CD4-positive, alpha-beta memory T cell (primary cell): ENCODE measurements around the gene IL21R. TPM values are rescaled to one million over a fixed set of nuclear protein-coding genes. Genes with fewer than 3 reads are reported as not detected.

Experiments used
- CTCF ChIA-PET: fragments of 350-600 bp; sonication (Branson Sonifier 250); formaldehyde crosslinking; loops from one replicate; lab custom pipeline; 2021; ENCODE audit warnings: inconsistent platforms; ENCODE audit not compliant: partially characterized antibody; lab: Charles Lee
- POLR2A ChIA-PET: fragments of 350-600 bp; sonication (Branson Sonifier 250); formaldehyde crosslinking; loops from one replicate; lab custom pipeline; 2021; ENCODE audit not compliant: partially characterized antibody; lab: Charles Lee
- DNase-seq, 5 donors: peaks; one replicate each; pipeline versions ENCODE4 v3.0.0 to v3.0.0-alpha.2; 2020 to 2022; ENCODE audit warnings: mixed read lengths in 1 of 5
- H3K27ac ChIP-seq: one replicate; pipeline ENCODE4 v1.7.0; 2013; ENCODE audit warnings: low read depth, low read length
- H3K27me3 ChIP-seq: 2 replicates; pipeline ENCODE4 v1.7.0; 2013; ENCODE audit warnings: mild to moderate bottlenecking, low read length, moderate library complexity; ENCODE audit not compliant: insufficient read depth
- H3K36me3 ChIP-seq: 2 replicates; pipeline ENCODE4 v1.7.0; 2013; ENCODE audit warnings: mild to moderate bottlenecking, low read length, moderate library complexity; ENCODE audit not compliant: insufficient read depth
- H3K4me1 ChIP-seq: 2 replicates; pipeline ENCODE4 v1.7.0; 2013; ENCODE audit warnings: mild to moderate bottlenecking, low read length, moderate library complexity; ENCODE audit not compliant: insufficient read depth
- H3K4me3 ChIP-seq, 2 donors: one replicate each; pipeline ENCODE4 v1.7.0; 2013; ENCODE audit warnings: low read length in 2 of 2, mild to moderate bottlenecking in 1 of 2
- H3K9me3 ChIP-seq, 2 donors: one replicate each; pipeline ENCODE4 v1.7.0; 2013; ENCODE audit warnings: low read length in 2 of 2, control low read depth in 1 of 2; ENCODE audit not compliant: control insufficient read depth in 1 of 2
- H3K27ac Mint-ChIP-seq, 7 donors: one replicate each; pipeline ENCODE4 v1.8.0; 2020 to 2021; ENCODE audit warnings: mixed read lengths in 7 of 7, mild to moderate bottlenecking in 6 of 7, inconsistent platforms in 3 of 7, moderate library complexity in 3 of 7
- H3K27me3 Mint-ChIP-seq, 2 donors: one replicate each; pipeline ENCODE4 v1.8.0; 2020 to 2021; ENCODE audit warnings: mixed read lengths in 2 of 2
- H3K36me3 Mint-ChIP-seq, 2 donors: one replicate each; pipeline ENCODE4 v1.8.0; 2020 to 2021; ENCODE audit warnings: mixed read lengths in 2 of 2, inconsistent platforms in 1 of 2, mild to moderate bottlenecking in 1 of 2
- H3K4me1 Mint-ChIP-seq, 4 donors: one replicate each; pipeline ENCODE4 v1.8.0; 2020 to 2021; ENCODE audit warnings: mixed read lengths in 4 of 4, mild to moderate bottlenecking in 1 of 4
- H3K4me3 Mint-ChIP-seq, 8 donors: one replicate each; pipeline ENCODE4 v1.8.0; 2020 to 2021; ENCODE audit warnings: mixed read lengths in 8 of 8, mild to moderate bottlenecking in 7 of 8, moderate library complexity in 6 of 8, inconsistent platforms in 3 of 8
- H3K9me3 Mint-ChIP-seq, 8 donors: one replicate each; pipeline ENCODE4 v1.8.0; 2020 to 2021; ENCODE audit warnings: mixed read lengths in 8 of 8, mild to moderate bottlenecking in 5 of 8, inconsistent platforms in 3 of 8, moderate library complexity in 1 of 8
- intact Hi-C: fragments of 100-400 bp; cut with micrococcal nuclease; formaldehyde crosslinking; loops from one replicate; pipeline ENCODE4 v1.15.1; 2023
- polyA plus RNA-seq, 2 donors: library from polyadenylated mRNA; unstranded; fragments of 300-500 nt; fragmentation: Illumina TruSeq; gene quantifications; one replicate each; pipeline ENCODE4 v1.2.3, GENCODE V29; 2021
- total RNA-seq, 2 experiments: library from RNA; stranded (reverse); gene quantifications; one replicate each; pipeline ENCODE4 v1.2.3, GENCODE V29; 2021

The IL21R gene
- total and polyA plus RNA-seq, 4 experiments from 2014 or later, result 18.4 to 29.1 (median 28.3) TPM

- Histone ChIP-seq H3K4me3 (no peak overlapping the region), H3K27ac (peak overlapping the region; percentile 38), H3K4me1 (peaks cover 33% of the 10 kb centered on the region), H3K9me3 (peaks cover 5 to 8% of the 10 kb centered on the region in 2 donors), H3K36me3 (peaks cover 8% of the 10 kb centered on the region), H3K27me3 (no peaks in the 10 kb centered on the region)
- Mint-ChIP-seq H3K27ac (peak overlapping the region; percentile 62 to 93 (median 90)), H3K27me3 (no peaks in the 10 kb centered on the region), H3K36me3 (peaks cover 44 to 50% of the 10 kb centered on the region in 2 donors), H3K4me3 (peak overlapping the region in 2 of 8 donors; percentile 0 to 70), H3K4me1 (peaks cover 20 to 44% (median 31%) of the 10 kb centered on the region in 4 donors), H3K9me3 (peaks cover 0 to 20% (median 17%) of the 10 kb centered on the region in 8 donors)
- ChIA-PET POLR2A (interaction anchor here (1.1 to 2.0 kb wide), 7 partner anchors 10 to 223 kb away, joined by 3 to 10 read pairs (median 5); partner anchors contain the start of genes IL21R and KDM8), CTCF (no interaction called here)
- intact Hi-C loops, result loop anchor here (2.0 kb wide), 1 partner anchor 23 kb away; the partner anchor contains the start of gene IL21R
- no peak for DNase-seq
Observed at GRCh38 chr16:27425961-27426360, 24.0 kb downstream of the IL21R start.

- CTCF ChIA-PET, result interaction anchor here (0.7 to 1.8 kb wide), 2 partner anchors 20 to 190 kb away, joined by 3 to 5 read pairs; no protein-coding TSS in a partner anchor
- H3K36me3 ChIP-seq, result peaks cover 13% of the 10 kb centered on the region
- peaks cover 42 to 47% of the 10 kb centered on the region in 2 donors for H3K36me3 Mint-ChIP-seq
- H3K27me3 Mint-ChIP-seq, result no peaks in the 10 kb centered on the region
- POLR2A ChIA-PET, result interaction anchor here (0.7 to 2.0 kb wide), 12 partner anchors 11 to 223 kb away, joined by 3 to 10 read pairs (median 5); partner anchors contain the start of genes IL21R and KDM8
- intact Hi-C loops, result loop anchor here (2.0 kb wide), 1 partner anchor 24 kb away; the partner anchor contains the start of gene IL21R
- peaks cover 5 to 8% of the 10 kb centered on the region in 2 donors for H3K9me3 ChIP-seq
- peaks cover 33% of the 10 kb centered on the region for H3K4me1 ChIP-seq
- no peak overlapping the region for H3K4me3 ChIP-seq
- H3K27ac Mint-ChIP-seq, result peak overlapping the region; percentile 62 to 93 (median 90)
- peak; percentile 53 to 87 (median 62) for DNase-seq
- no peaks in the 10 kb centered on the region for H3K27me3 ChIP-seq
- H3K9me3 Mint-ChIP-seq, result peaks cover 0 to 17% (median 11%) of the 10 kb centered on the region in 8 donors
- H3K4me3 Mint-ChIP-seq, result peak overlapping the region in 5 of 8 donors; percentile 0 to 70 (median 39)
- H3K27ac ChIP-seq, result peak overlapping the region; percentile 38
- H3K4me1 Mint-ChIP-seq, result peaks cover 20 to 44% (median 31%) of the 10 kb centered on the region in 4 donors
Observed at GRCh38 chr16:27426423-27427408, 24.7 kb downstream of the IL21R start.

GRCh38 chr16:27427538-27427937 lies 25.6 kb downstream of the IL21R start:
- H3K27ac ChIP-seq, result no peak overlapping the region
- CTCF ChIA-PET, result interaction anchor here (0.8 to 1.8 kb wide), 3 partner anchors 12 to 29 kb away, joined by 3 to 6 read pairs (median 5); no protein-coding TSS in a partner anchor

GRCh38 chr16:27428026-27428785 lies 26.2 kb downstream of the IL21R start:
- Histone ChIP-seq H3K4me1 (peaks cover 33% of the 10 kb centered on the region), H3K36me3 (peaks cover 22% of the 10 kb centered on the region), H3K4me3 (no peak overlapping the region), H3K27me3 (no peaks in the 10 kb centered on the region), H3K27ac (no peak overlapping the region), H3K9me3 (no peaks in the 10 kb centered on the region)
- CTCF ChIA-PET, result interaction anchor here (0.8 to 1.8 kb wide), 3 partner anchors 13 to 29 kb away, joined by 3 to 6 read pairs (median 5); no protein-coding TSS in a partner anchor
- Mint-ChIP-seq H3K9me3 (peaks cover 0 to 4% (median 0%) of the 10 kb centered on the region in 8 donors), H3K27me3 (no peaks in the 10 kb centered on the region), H3K36me3 (peaks cover 41 to 42% of the 10 kb centered on the region in 2 donors), H3K4me3 (peak overlapping the region in 1 of 8 donors; percentile 15), H3K27ac (peak overlapping the region in 3 of 7 donors; percentile 6 to 62 (median 42)), H3K4me1 (peaks cover 25 to 49% (median 36%) of the 10 kb centered on the region in 4 donors)
- intact Hi-C loops, result no loop called here
- DNase-seq, result no peak
- POLR2A ChIA-PET, result interaction anchor here (1.0 to 2.0 kb wide), 6 partner anchors 9 to 61 kb away, joined by 3 to 9 read pairs (median 4); partner anchors contain the start of gene IL21R

More at GRCh38 chr16:27427538-27427937, 25.6 kb downstream of the IL21R start:
- H3K27me3 Mint-ChIP-seq, result no peaks in the 10 kb centered on the region
- POLR2A ChIA-PET, result interaction anchor here (1.0 to 2.0 kb wide), 9 partner anchors 10 to 224 kb away, joined by 3 to 9 read pairs (median 5); partner anchors contain the start of genes IL21R and KDM8
- peak overlapping the region in 3 of 7 donors; percentile 55 to 93 (median 62) for H3K27ac Mint-ChIP-seq
- H3K36me3 ChIP-seq, result peaks cover 20% of the 10 kb centered on the region
- intact Hi-C loops, result loop anchor here (2.0 kb wide), 1 partner anchor 25 kb away; the partner anchor contains the start of gene IL21R
- DNase-seq, result no peak
- peaks cover 20 to 44% (median 32%) of the 10 kb centered on the region in 4 donors for H3K4me1 Mint-ChIP-seq
- H3K27me3 ChIP-seq, result no peaks in the 10 kb centered on the region
- peaks cover 39 to 43% of the 10 kb centered on the region in 2 donors for H3K36me3 Mint-ChIP-seq
- no peak overlapping the region for H3K4me3 Mint-ChIP-seq
- H3K9me3 Mint-ChIP-seq, result peaks cover 0 to 9% (median 2%) of the 10 kb centered on the region in 8 donors
- peaks cover 1 to 4% of the 10 kb centered on the region in 2 donors for H3K9me3 ChIP-seq
- H3K4me3 ChIP-seq, result no peak overlapping the region
- H3K4me1 ChIP-seq, result peaks cover 33% of the 10 kb centered on the region

GRCh38 chr16:27429330-27429871 lies 27.4 kb downstream of the IL21R start:
- intact Hi-C loops, result no loop called here
- DNase-seq, result no peak
- H3K4me3 Mint-ChIP-seq, result no peak overlapping the region
- H3K4me1 Mint-ChIP-seq, result peaks cover 25 to 46% (median 34%) of the 10 kb centered on the region in 4 donors
- CTCF ChIA-PET, result no interaction called here
- peaks cover 34 to 42% of the 10 kb centered on the region in 2 donors for H3K36me3 Mint-ChIP-seq
- Histone ChIP-seq H3K4me3 (no peak overlapping the region), H3K27ac (no peak overlapping the region), H3K36me3 (peaks cover 33% of the 10 kb centered on the region), H3K27me3 (no peaks in the 10 kb centered on the region), H3K4me1 (peaks cover 33% of the 10 kb centered on the region), H3K9me3 (no peaks in the 10 kb centered on the region)
- POLR2A ChIA-PET, result interaction anchor here (0.8 kb wide), 1 partner anchor 27 kb away, joined by 3 read pairs; the partner anchor contains the start of gene IL21R
- no peaks in the 10 kb centered on the region for H3K9me3 Mint-ChIP-seq
- H3K27me3 Mint-ChIP-seq, result no peaks in the 10 kb centered on the region
- H3K27ac Mint-ChIP-seq, result peak overlapping the region in 4 of 7 donors; percentile 14 to 77 (median 69)

GRCh38 chr16:27429981-27430441 lies 28.0 kb downstream of the IL21R start:
- POLR2A ChIA-PET, result interaction anchor here (0.8 kb wide), 1 partner anchor 28 kb away, joined by 3 read pairs; the partner anchor contains the start of gene IL21R
- Histone ChIP-seq H3K36me3 (peaks cover 39% of the 10 kb centered on the region), H3K4me1 (peaks cover 32% of the 10 kb centered on the region), H3K4me3 (no peak overlapping the region), H3K27ac (no peak overlapping the region), H3K9me3 (no peaks in the 10 kb centered on the region), H3K27me3 (no peaks in the 10 kb centered on the region)
- intact Hi-C loops, result no loop called here
- peak overlapping the region in 2 of 7 donors; percentile 42 to 70 for H3K27ac Mint-ChIP-seq
- CTCF ChIA-PET, result no interaction called here
- H3K9me3 Mint-ChIP-seq, result no peaks in the 10 kb centered on the region
- H3K36me3 Mint-ChIP-seq, result peaks cover 31 to 42% of the 10 kb centered on the region in 2 donors
- no peaks in the 10 kb centered on the region for H3K27me3 Mint-ChIP-seq
- no peak for DNase-seq
- H3K4me1 Mint-ChIP-seq, result peaks cover 25 to 42% (median 33%) of the 10 kb centered on the region in 4 donors
- no peak overlapping the region for H3K4me3 Mint-ChIP-seq
